Measurements from ENCODE around the gene PHF10.

GRCh38 chr6:169707772-169708171, 16.5 kb downstream of the PHF10 start:
- TF ChIP-seq EZH2 (IDR thresholded peaks at IDR 0.05) (no peak), POLR2AphosphoS5 (IDR thresholded peaks at IDR 0.05; ENCODE audit: borderline replicate concordance, low read depth, low read length) (no peak), FOXP2 (optimal IDR thresholded peaks at IDR 0.05; ENCODE audit: control extremely low read depth, extremely low read length, insufficient read depth) (no peak)

Measured in SK-N-MC (cell line).